GM19043 (cell line): ENCODE data around the gene MCF2L.
"Not testable (repeated sequence)": the region's sequence is repeated elsewhere in the genome, so short reads cannot be mapped to it uniquely, and the experiment has no call there.

Experiments
- ATAC-seq: cut with Tn5 transposase; IDR thresholded peaks from one replicate; pipeline ENCODE4 v1.9.1; 2021; ENCODE audit warnings: low read depth; ENCODE audit not compliant: unreplicated experiment

The MCF2L gene

GRCh38 chr13:113105032-113105920 lies 136.3 kb downstream of the MCF2L start, which contains the start of gene F7:
Gene F7, plus strand, starts transcription at chr13:113105791. Its CDS starts 51 bp downstream, at chr13:113105842.
- no peak for ATAC-seq

GRCh38 chr13:113105921-113106452 lies 137.0 kb downstream of the MCF2L start:
- ATAC-seq = no peak

GRCh38 chr13:113106711-113107351 lies 137.8 kb downstream of the MCF2L start:
- no peak for ATAC-seq

- ATAC-seq = not testable (repeated sequence)
Observed at GRCh38 chr13:113108521-113108920, 139.5 kb downstream of the MCF2L start.

GRCh38 chr13:113109151-113110047 lies 140.4 kb downstream of the MCF2L start:
- ATAC-seq = no peak

- no peak for ATAC-seq
Observed at GRCh38 chr13:113110048-113110851, 141.2 kb downstream of the MCF2L start.

GRCh38 chr13:113110852-113111315 lies 141.9 kb downstream of the MCF2L start:
- ATAC-seq = no peak

GRCh38 chr13:113111821-113112220 lies 142.8 kb downstream of the MCF2L start:
- not testable (repeated sequence) for ATAC-seq

- ATAC-seq = not testable (repeated sequence)
Observed at GRCh38 chr13:113112475-113112874, 143.5 kb downstream of the MCF2L start.

GRCh38 chr13:113112893-113113845 lies 144.2 kb downstream of the MCF2L start:
- no peak for ATAC-seq

- no peak for ATAC-seq
Observed at GRCh38 chr13:113113846-113114271, 144.8 kb downstream of the MCF2L start.

- ATAC-seq = no peak
Observed at GRCh38 chr13:113114511-113115362, 145.7 kb downstream of the MCF2L start.

- ATAC-seq = no peak
Observed at GRCh38 chr13:113115363-113116205, 146.6 kb downstream of the MCF2L start.

GRCh38 chr13:113116206-113116800 lies 147.3 kb downstream of the MCF2L start:
- no peak for ATAC-seq

- ATAC-seq = no peak
Observed at GRCh38 chr13:113116871-113117271, 147.9 kb downstream of the MCF2L start.

GRCh38 chr13:113117335-113117872 lies 148.4 kb downstream of the MCF2L start:
- ATAC-seq = no peak
